22Rv1 (cell line): ENCODE measurements around the gene MOB3B.
A peak's percentile ranks its signal among the peaks of the same experiment; 100 is the strongest.

Source experiments
- H3K27ac ChIP-seq: fragments of 450-650 bp; 2 replicates; pipeline ENCODE4 v1.5.1; 2017
- CTCF ChIP-seq: fragments of 450-650 bp; IDR thresholded peaks from 2 replicates; pipeline ENCODE4 v1.5.1; 2017; ENCODE audit warnings: mild to moderate bottlenecking
- ZFX ChIP-seq: fragments of 450-650 bp; IDR thresholded peaks from 2 replicates; pipeline ENCODE4 v1.6.1; 2017; ENCODE audit warnings: antibody characterized with exemption, borderline replicate concordance

The MOB3B gene

GRCh38 chr9:27529316-27530278, at the start of gene MOB3B:
Gene MOB3B (minus strand): TSS chr9:27529814. CDS start chr9:27455550, 74,264 bp downstream.
- TF ChIP-seq CTCF (peak; percentile 95), ZFX (no peak)
- H3K27ac ChIP-seq, result no peak within 1 kb of the TSS

DNA sequence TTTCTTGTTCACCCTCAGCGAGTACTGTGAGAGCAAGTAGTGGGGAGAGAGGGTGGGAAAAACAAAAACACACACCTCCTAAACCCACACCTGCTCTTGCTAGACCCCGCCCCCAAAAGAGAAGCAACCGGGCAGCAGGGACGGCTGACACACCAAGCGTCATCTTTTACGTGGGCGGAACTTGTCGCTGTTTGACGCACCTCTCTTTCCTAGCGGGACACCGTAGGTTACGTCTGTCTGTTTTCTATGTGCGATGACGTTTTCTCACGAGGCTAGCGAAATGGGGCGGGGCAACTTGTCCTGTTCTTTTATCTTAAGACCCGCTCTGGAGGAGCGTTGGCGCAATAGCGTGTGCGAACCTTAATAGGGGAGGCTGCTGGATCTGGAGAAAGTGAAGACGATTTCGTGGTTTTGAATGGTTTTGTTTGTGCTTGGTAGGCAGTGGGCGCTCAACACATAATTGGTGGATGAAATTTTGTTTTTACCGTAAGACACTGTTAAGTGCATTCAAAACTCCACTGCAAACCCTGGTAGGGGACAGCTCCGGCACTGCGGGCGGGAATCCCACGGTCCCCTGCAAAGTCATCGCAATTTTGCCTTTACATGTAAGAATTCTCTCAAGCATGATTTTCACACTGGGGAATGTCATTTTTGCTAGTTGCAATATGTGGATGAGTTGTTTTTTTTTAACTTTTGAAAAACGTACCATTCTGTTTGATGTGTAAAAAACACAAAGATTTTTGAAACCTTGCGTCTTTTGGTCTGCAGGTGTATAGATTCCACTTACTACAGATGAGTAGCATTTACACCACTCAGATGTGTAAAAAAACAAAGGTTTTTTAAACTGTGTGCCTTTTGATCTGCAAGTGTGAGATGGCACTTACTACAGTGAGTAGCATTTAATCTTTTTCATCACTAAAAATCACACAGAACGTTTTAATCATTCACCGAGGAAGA, 44.3 kb upstream of the MOB3B start:
- TF ChIP-seq ZFX (no peak), CTCF (no peak)

DNA sequence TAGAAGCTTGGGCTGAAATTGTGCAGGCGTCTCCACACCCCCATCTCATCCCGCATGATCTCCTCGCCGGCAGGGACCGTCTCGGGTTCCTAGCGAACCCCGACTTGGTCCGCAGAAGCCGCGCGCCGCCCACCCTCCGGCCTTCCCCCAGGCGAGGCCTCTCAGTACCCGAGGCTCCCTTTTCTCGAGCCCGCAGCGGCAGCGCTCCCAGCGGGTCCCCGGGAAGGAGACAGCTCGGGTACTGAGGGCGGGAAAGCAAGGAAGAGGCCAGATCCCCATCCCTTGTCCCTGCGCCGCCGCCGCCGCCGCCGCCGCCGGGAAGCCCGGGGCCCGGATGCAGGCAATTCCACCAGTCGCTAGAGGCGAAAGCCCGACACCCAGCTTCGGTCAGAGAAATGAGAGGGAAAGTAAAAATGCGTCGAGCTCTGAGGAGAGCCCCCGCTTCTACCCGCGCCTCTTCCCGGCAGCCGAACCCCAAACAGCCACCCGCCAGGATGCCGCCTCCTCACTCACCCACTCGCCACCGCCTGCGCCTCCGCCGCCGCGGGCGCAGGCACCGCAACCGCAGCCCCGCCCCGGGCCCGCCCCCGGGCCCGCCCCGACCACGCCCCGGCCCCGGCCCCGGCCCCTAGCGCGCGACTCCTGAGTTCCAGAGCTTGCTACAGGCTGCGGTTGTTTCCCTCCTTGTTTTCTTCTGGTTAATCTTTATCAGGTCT, 43.5 kb upstream of the MOB3B start, which contains the start of gene C9orf72:
C9orf72 (minus strand) TSS at position 564 of the 716 bp plus-strand sequence. CDS start 6,361 bp downstream, outside the sequence.
- TF ChIP-seq CTCF (no peak), ZFX (no peak)
- H3K27ac ChIP-seq, result peak within 1 kb of the TSS; percentile 89

More for the DNA sequence above, 44.3 kb upstream of the MOB3B start:
- H3K27ac ChIP-seq, result peak overlapping the region; percentile 89

DNA sequence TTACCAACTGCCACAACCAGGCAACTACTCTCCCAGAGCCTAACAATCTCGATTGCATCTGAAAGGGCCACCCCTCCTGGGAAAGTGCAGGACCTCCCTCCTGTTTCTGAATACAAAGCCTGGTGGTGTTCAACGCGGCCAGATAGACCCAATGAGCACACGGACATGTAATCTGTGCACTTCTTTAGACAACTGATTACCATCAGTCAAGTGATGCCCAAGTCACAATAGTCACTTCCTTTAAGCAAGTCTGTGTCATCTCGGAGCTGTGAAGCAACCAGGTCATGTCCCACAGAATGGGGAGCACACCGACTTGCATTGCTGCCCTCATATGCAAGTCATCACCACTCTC, 42.9 kb upstream of the MOB3B start:
- TF ChIP-seq ZFX (no peak), CTCF (no peak)
- peak overlapping the region; percentile 89 for H3K27ac ChIP-seq

DNA sequence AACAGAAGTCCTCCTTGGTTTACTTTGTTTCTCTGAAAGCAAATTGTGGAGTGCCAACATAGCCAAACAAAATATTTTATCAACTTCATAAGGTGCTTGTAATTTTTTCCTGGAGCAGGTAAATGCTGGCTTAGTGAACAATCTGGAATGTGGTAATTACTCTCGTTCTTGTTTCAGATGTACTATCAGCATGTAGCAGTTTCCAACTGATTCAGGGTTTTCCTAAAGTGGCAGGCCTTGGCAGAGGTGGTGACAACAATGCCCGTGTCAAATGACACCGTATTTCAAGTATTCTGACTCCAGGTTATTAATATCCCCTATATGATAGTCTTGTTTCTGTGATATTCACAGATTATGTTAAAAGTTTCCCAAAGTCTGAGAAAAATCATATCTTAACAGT, 42.4 kb upstream of the MOB3B start:
- H3K27ac ChIP-seq, result no peak overlapping the region
- TF ChIP-seq CTCF (no peak), ZFX (no peak)

DNA sequence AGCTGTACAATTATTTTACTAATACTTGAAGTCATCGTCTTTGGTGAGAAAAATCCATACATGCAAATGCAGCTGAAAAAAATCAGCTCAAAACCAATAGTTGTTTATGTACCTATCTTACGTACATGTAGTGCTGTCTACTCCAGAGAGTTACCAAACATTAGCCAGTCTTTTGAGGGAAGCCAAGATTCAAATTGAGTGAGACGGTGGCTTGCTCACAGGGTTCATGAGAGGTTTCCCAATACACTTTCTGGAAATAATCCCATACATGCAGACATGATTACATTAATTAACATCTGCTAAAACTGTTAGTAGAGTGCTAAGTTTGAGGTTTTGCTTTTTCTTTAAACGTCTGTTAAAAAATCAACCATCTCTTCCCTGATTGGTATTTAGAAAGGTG, 41.4 kb upstream of the MOB3B start:
- H3K27ac ChIP-seq, result no peak overlapping the region
- TF ChIP-seq ZFX, result no peak
- no peak for TF ChIP-seq CTCF
